Endothelial cell of umbilical vein (primary cell): ENCODE results near the gene PPTC7. TPM values are rescaled to one million over a fixed set of nuclear protein-coding genes. Genes with fewer than 3 reads are reported as not detected.

Source experiments
- BruUV-seq: library from RNA; stranded (reverse); fragments of 400-500 nt; replicated peaks from 2 replicates; lab custom pipeline; 2021; lab: Mats Ljungman, UMichigan
- CTCF ChIA-PET: fragments of 300-600, 350-600 bp; sonication (Branson Sonifier 250); formaldehyde crosslinking; loops from one replicate; lab custom pipeline; 2021; ENCODE audit warnings: antibody characterized with exemption, inconsistent platforms; lab: Charles Lee
- POLR2A ChIA-PET: fragments of 300-600, 350-600 bp; sonication (Branson Sonifier 250); formaldehyde crosslinking; loops from one replicate; lab custom pipeline; 2021; ENCODE audit warnings: antibody characterized with exemption, inconsistent platforms; lab: Charles Lee
- DNase-seq: peaks from one replicate; pipeline ENCODE4 v3.0.0-alpha.2; 2011; ENCODE audit warnings: low read depth, low spot score
- FAIRE-seq: peaks from 2 replicates; lab custom pipeline; 2011; peaks lifted over from hg19 to GRCh38; lab: Jason Lieb, UNC
- H2AFZ ChIP-seq: 2 replicates; pipeline ENCODE4 v1.6.0; 2012; ENCODE audit warnings: low read depth, low read length, control low read depth, inconsistent platforms
- H3K27ac ChIP-seq: 2 replicates; pipeline ENCODE4 v1.5.1; 2011; ENCODE audit warnings: low read depth, mild to moderate bottlenecking, control low read depth, low read length, moderate library complexity; ENCODE audit not compliant: insufficient read depth
- H3K27me3 ChIP-seq, 2 experiments: 2 replicates each; pipeline versions ENCODE4 v1.6.0 to v1.6.1; 2011; ENCODE audit warnings: low read length in 2 of 2, mixed read lengths in 1 of 2; ENCODE audit not compliant: control insufficient read depth in 2 of 2, insufficient read depth in 2 of 2
- H3K36me3 ChIP-seq, 2 experiments: 2 replicates in 1 of 2; 3 replicates in 1 of 2; pipeline ENCODE4 v1.5.1; 2011; ENCODE audit warnings: low read length in 2 of 2, mild to moderate bottlenecking in 1 of 2, moderate library complexity in 1 of 2; ENCODE audit not compliant: control insufficient read depth in 2 of 2, insufficient read depth in 2 of 2; ENCODE audit errors: extremely low read depth in 1 of 2
- H3K4me1 ChIP-seq: 3 replicates; pipeline ENCODE4 v1.5.1; 2011; ENCODE audit warnings: mild to moderate bottlenecking, low read length; ENCODE audit not compliant: control insufficient read depth, insufficient read depth; ENCODE audit errors: extremely low read depth
- H3K4me2 ChIP-seq: 2 replicates; pipeline ENCODE4 v1.6.1; 2011; ENCODE audit warnings: low read length, control low read depth, mixed read lengths; ENCODE audit not compliant: insufficient read depth
- H3K4me3 ChIP-seq, 3 experiments: fragments of 200-600 bp in 1 of 3; sonication (generic), shearing (Covaris generic) in 1 of 3; replicated peaks in 1 of 3; 2 replicates each; pipeline ENCODE4 v1.5.1; 2011 to 2016; ENCODE audit warnings: control low read depth in 3 of 3, low read length in 3 of 3, mild to moderate bottlenecking in 2 of 3, inconsistent platforms in 1 of 3, low read depth in 1 of 3, moderate library complexity in 1 of 3; ENCODE audit not compliant: insufficient read depth in 1 of 3
- H3K79me2 ChIP-seq: 2 replicates; pipeline ENCODE4 v1.6.0; 2012; ENCODE audit warnings: low read length, inconsistent platforms; ENCODE audit not compliant: control insufficient read depth, insufficient read depth
- H3K9ac ChIP-seq: replicated peaks from 2 replicates; pipeline ENCODE3; 2011; ENCODE audit warnings: low read length, control low read depth; ENCODE audit not compliant: insufficient read depth; ENCODE audit errors: extremely low read depth
- H3K9me1 ChIP-seq: replicated peaks from 3 replicates; pipeline ENCODE4 v1.6.0; 2011; ENCODE audit warnings: mild to moderate bottlenecking, low read length; ENCODE audit not compliant: control insufficient read depth, insufficient read depth; ENCODE audit errors: extremely low read depth
- H3K9me3 ChIP-seq: replicated peaks from 2 replicates; pipeline ENCODE4 v1.5.1; 2012; ENCODE audit warnings: low read length, inconsistent platforms; ENCODE audit not compliant: control insufficient read depth, insufficient read depth
- H4K20me1 ChIP-seq: replicated peaks from 2 replicates; pipeline ENCODE3; 2011; ENCODE audit warnings: mild to moderate bottlenecking, low read length; ENCODE audit not compliant: control insufficient read depth, insufficient read depth; ENCODE audit errors: extremely low read depth
- CTCF ChIP-seq, 2 donors: IDR thresholded peaks; 1 replicate in 1 of 2; 2 replicates in 1 of 2; pipeline ENCODE4 v1.5.1; 2011; ENCODE audit warnings: low read length in 2 of 2, mild to moderate bottlenecking in 2 of 2, moderate library complexity in 2 of 2, control low read depth in 1 of 2, inconsistent platforms in 1 of 2, low read depth in 1 of 2; ENCODE audit not compliant: insufficient read depth in 1 of 2; ENCODE audit errors: extremely low read depth in 1 of 2
- EZH2 ChIP-seq: IDR thresholded peaks from 2 replicates; pipeline ENCODE4 v1.6.1; 2012; ENCODE audit warnings: borderline replicate concordance, low read depth, mild to moderate bottlenecking, moderate library complexity, low read length, inconsistent platforms; ENCODE audit not compliant: severe bottlenecking
- FOS ChIP-seq: IDR thresholded peaks from 2 replicates; pipeline ENCODE4 v1.6.1; 2011; ENCODE audit warnings: mild to moderate bottlenecking, low read length, moderate library complexity, borderline replicate concordance; ENCODE audit not compliant: insufficient read depth
- GATA2 ChIP-seq: IDR thresholded peaks from 2 replicates; pipeline ENCODE4 v1.7.0; 2011; ENCODE audit warnings: low read depth, mild to moderate bottlenecking, moderate library complexity, mixed read lengths, low read length; ENCODE audit not compliant: insufficient read length, insufficient read depth
- JUN ChIP-seq: IDR thresholded peaks from 2 replicates; pipeline ENCODE4 v1.6.1; 2011; ENCODE audit warnings: borderline replicate concordance, low read depth; ENCODE audit not compliant: insufficient read length, insufficient read depth
- MAX ChIP-seq: IDR thresholded peaks from 2 replicates; pipeline ENCODE4 v1.6.1; 2011; ENCODE audit not compliant: insufficient read depth, insufficient read length
- MYC ChIP-seq: IDR thresholded peaks from one replicate; pipeline ENCODE4 v1.6.1; 2011; ENCODE audit warnings: mild to moderate bottlenecking, low read depth, low read length
- POLR2A ChIP-seq: IDR thresholded peaks from 2 replicates; pipeline ENCODE4 v1.6.1; 2012; ENCODE audit warnings: low read depth, mild to moderate bottlenecking, control low read depth, low read length
- POLR2AphosphoS5 ChIP-seq: IDR thresholded peaks from 2 replicates; pipeline ENCODE4 v1.6.1; 2012; ENCODE audit warnings: low read depth, mild to moderate bottlenecking, control low read depth, low read length, moderate library complexity; ENCODE audit not compliant: insufficient read depth
- dilution Hi-C: fragments of 300-500 bp; cut with MboI; formaldehyde crosslinking; loops from one replicate; pipeline ENCODE4 v1.15.0; 2019; ENCODE audit warnings: low sequenced_read_pairs; ENCODE audit not compliant: extremely low pct_ligation_motif_present
- intact Hi-C: fragments of 100-400 bp; cut with micrococcal nuclease; formaldehyde crosslinking; loops from one replicate; pipeline ENCODE4 v1.10.0; 2022
- polyA plus RNA-seq, 4 experiments: library from polyadenylated mRNA; depleted of rRNA in 3 of 4; stranded (reverse) in 3 of 4; unstranded in 1 of 4; fragments of >200 nt; gene quantifications; 2 replicates each; pipeline versions ENCODE4 v1.2.1 to v1.2.3, GENCODE V29; 2011 to 2012; ENCODE audit warnings: missing spikeins in 1 of 4
- total RNA-seq: library from RNA; stranded (reverse); gene quantifications from 2 replicates; pipeline ENCODE4 v1.2.3, GENCODE V29; 2021

Gene PPTC7
- total and polyA plus RNA-seq, 2 donors (not counting 3 experiments of a cell fraction or from before 2014, with no cell fraction given), result 8.4 to 15.2 TPM

- dilution Hi-C loops (no loop called here), intact Hi-C loops (loop anchor here (2.0 to 5.0 kb wide), 2 partner anchors 78 to 195 kb away; partner anchors contain the start of genes FAM216A, GPN3 and PPP1CC)
- Histone ChIP-seq H3K9me3 (no peaks in the 10 kb centered on the region), H4K20me1 (no peaks in the 10 kb centered on the region), H3K27ac (peak overlapping the region; percentile 92), H3K9me1 (no peaks in the 10 kb centered on the region), H3K27me3 (no peaks in the 10 kb centered on the region), H3K4me1 (peaks cover 46% of the 10 kb centered on the region), H2AFZ (no peak overlapping the region), H3K36me3 (peaks cover 0 to 3% of the 10 kb centered on the region in 2 experiments), H3K4me2 (peak overlapping the region; percentile 71), H3K9ac (peak overlapping the region; percentile 11), H3K4me3 (no peak overlapping the region), H3K79me2 (peaks cover 39% of the 10 kb centered on the region)
- DNase-seq, result peak; percentile 28
- CTCF ChIA-PET, result interaction anchor here (1.2 to 1.3 kb wide), 2 partner anchors 8 to 79 kb away, joined by 4 to 5 read pairs; partner anchors contain the start of genes FAM216A and GPN3
- FAIRE-seq, result no peak
- POLR2A ChIA-PET, result no interaction called here
- no peak for TF ChIP-seq POLR2A
- no peak for TF ChIP-seq MYC
- no peak for TF ChIP-seq EZH2
- no peak for TF ChIP-seq POLR2AphosphoS5
- no peak for TF ChIP-seq FOS
- no peak for TF ChIP-seq JUN
- TF ChIP-seq CTCF (IDR thresholded peaks at IDR 0.05; ENCODE audit: extremely low read depth in 1 of 2, insufficient read depth in 1 of 2, low read depth in 1 of 2, low read length in 2 of 2), result no peak
- no peak for TF ChIP-seq GATA2
- TF ChIP-seq MAX, result no peak
- no TSS peak for BruUV-seq
These were observed 36.0 kb downstream of the PPTC7 start for GRCh38 chr12:110547090-110547489.
